ENCODE measurements around the gene PPM1E. TPM values are rescaled to one million over a fixed set of nuclear protein-coding genes. Genes with fewer than 3 reads are reported as not detected.

The PPM1E gene
- total RNA-seq, 2 experiments from 2014 or later, result 0.06 TPM

- no peak for DNase-seq
- peaks cover 5% of the 10 kb centered on the region for H3K4me1 Mint-ChIP-seq
- H3K27ac Mint-ChIP-seq, result no peak overlapping the region
- H3K4me3 Mint-ChIP-seq, result no peak overlapping the region
- no peaks in the 10 kb centered on the region for H3K36me3 Mint-ChIP-seq
- H3K9me3 Mint-ChIP-seq, result no peaks in the 10 kb centered on the region
- H3K27me3 Mint-ChIP-seq, result no peaks in the 10 kb centered on the region
Measured at GRCh38 chr17:58970609-58971450, 215.2 kb downstream of the PPM1E start.

GRCh38 chr17:58974354-58974753 is 218.7 kb downstream of the PPM1E start:
- Mint-ChIP-seq H3K36me3 (no peaks in the 10 kb centered on the region), H3K27ac (no peak overlapping the region), H3K9me3 (no peaks in the 10 kb centered on the region), H3K27me3 (no peaks in the 10 kb centered on the region), H3K4me3 (no peak overlapping the region), H3K4me1 (no peaks in the 10 kb centered on the region)
- DNase-seq, result no peak

GRCh38 chr17:58976541-58976940 is 220.9 kb downstream of the PPM1E start:
- Mint-ChIP-seq H3K36me3 (no peaks in the 10 kb centered on the region), H3K27ac (no peak overlapping the region), H3K27me3 (no peaks in the 10 kb centered on the region)

GRCh38 chr17:58980706-58981481 is 225.2 kb downstream of the PPM1E start:
- Mint-ChIP-seq H3K9me3 (no peaks in the 10 kb centered on the region), H3K27me3 (no peaks in the 10 kb centered on the region), H3K36me3 (no peaks in the 10 kb centered on the region), H3K27ac (no peak overlapping the region), H3K4me1 (peaks cover 7% of the 10 kb centered on the region), H3K4me3 (no peak overlapping the region)
- DNase-seq, result no peak

More at GRCh38 chr17:58976541-58976940, 220.9 kb downstream of the PPM1E start:
- Mint-ChIP-seq H3K4me3 (no peak overlapping the region), H3K4me1 (peaks cover 5% of the 10 kb centered on the region), H3K9me3 (no peaks in the 10 kb centered on the region)
- DNase-seq, result no peak

- no peaks in the 10 kb centered on the region for H3K27me3 Mint-ChIP-seq
Measured at GRCh38 chr17:58982626-58983025, 227.0 kb downstream of the PPM1E start.

GRCh38 chr17:58985367-58985766 is 229.7 kb downstream of the PPM1E start:
- peaks cover 7% of the 10 kb centered on the region for H3K4me1 Mint-ChIP-seq
- peaks cover 4% of the 10 kb centered on the region for H3K36me3 Mint-ChIP-seq
- DNase-seq, result no peak
- no peaks in the 10 kb centered on the region for H3K9me3 Mint-ChIP-seq
- no peak overlapping the region for H3K4me3 Mint-ChIP-seq
- H3K27ac Mint-ChIP-seq, result no peak overlapping the region
- H3K27me3 Mint-ChIP-seq, result no peaks in the 10 kb centered on the region

More at GRCh38 chr17:58982626-58983025, 227.0 kb downstream of the PPM1E start:
- DNase-seq, result no peak
- no peak overlapping the region for H3K27ac Mint-ChIP-seq
- H3K4me3 Mint-ChIP-seq, result no peak overlapping the region
- peaks cover 7% of the 10 kb centered on the region for H3K4me1 Mint-ChIP-seq
- H3K36me3 Mint-ChIP-seq, result no peaks in the 10 kb centered on the region
- no peaks in the 10 kb centered on the region for H3K9me3 Mint-ChIP-seq

GRCh38 chr17:58985971-58986370 is 230.3 kb downstream of the PPM1E start:
- no peaks in the 10 kb centered on the region for H3K9me3 Mint-ChIP-seq
- H3K36me3 Mint-ChIP-seq, result peaks cover 4% of the 10 kb centered on the region

GRCh38 chr17:58989629-58990028 is 234.0 kb downstream of the PPM1E start:
- Mint-ChIP-seq H3K27me3 (no peaks in the 10 kb centered on the region), H3K4me3 (no peak overlapping the region), H3K27ac (no peak overlapping the region), H3K9me3 (no peaks in the 10 kb centered on the region), H3K4me1 (peaks cover 8% of the 10 kb centered on the region), H3K36me3 (peaks cover 11% of the 10 kb centered on the region)
- no peak for DNase-seq

More at GRCh38 chr17:58985971-58986370, 230.3 kb downstream of the PPM1E start:
- H3K4me3 Mint-ChIP-seq, result no peak overlapping the region
- H3K27ac Mint-ChIP-seq, result no peak overlapping the region
- H3K4me1 Mint-ChIP-seq, result peaks cover 6% of the 10 kb centered on the region
- no peaks in the 10 kb centered on the region for H3K27me3 Mint-ChIP-seq
- no peak for DNase-seq

GRCh38 chr17:58991718-58992331 is 236.2 kb downstream of the PPM1E start:
- Mint-ChIP-seq H3K4me3 (no peak overlapping the region), H3K27me3 (no peaks in the 10 kb centered on the region), H3K36me3 (peaks cover 11% of the 10 kb centered on the region), H3K4me1 (peaks cover 6% of the 10 kb centered on the region), H3K9me3 (no peaks in the 10 kb centered on the region), H3K27ac (no peak overlapping the region)
- no peak for DNase-seq

- no peak for DNase-seq
- H3K36me3 Mint-ChIP-seq, result peaks cover 11% of the 10 kb centered on the region
- no peaks in the 10 kb centered on the region for H3K9me3 Mint-ChIP-seq
- H3K27ac Mint-ChIP-seq, result no peak overlapping the region
- no peak overlapping the region for H3K4me3 Mint-ChIP-seq
- H3K27me3 Mint-ChIP-seq, result no peaks in the 10 kb centered on the region
- peaks cover 6% of the 10 kb centered on the region for H3K4me1 Mint-ChIP-seq
Measured at GRCh38 chr17:58993311-58993710, 237.7 kb downstream of the PPM1E start.

GRCh38 chr17:58995247-58995940 is 239.7 kb downstream of the PPM1E start:
- H3K4me1 Mint-ChIP-seq, result peaks cover 6% of the 10 kb centered on the region
- no peaks in the 10 kb centered on the region for H3K27me3 Mint-ChIP-seq
- H3K27ac Mint-ChIP-seq, result no peak overlapping the region
- no peak overlapping the region for H3K4me3 Mint-ChIP-seq
- H3K9me3 Mint-ChIP-seq, result no peaks in the 10 kb centered on the region
- no peak for DNase-seq
- peaks cover 18% of the 10 kb centered on the region for H3K36me3 Mint-ChIP-seq

- no peak overlapping the region for H3K27ac Mint-ChIP-seq
- H3K36me3 Mint-ChIP-seq, result peaks cover 23% of the 10 kb centered on the region
- DNase-seq, result no peak
- H3K4me3 Mint-ChIP-seq, result no peak overlapping the region
- H3K9me3 Mint-ChIP-seq, result no peaks in the 10 kb centered on the region
- H3K4me1 Mint-ChIP-seq, result peaks cover 16% of the 10 kb centered on the region
- H3K27me3 Mint-ChIP-seq, result no peaks in the 10 kb centered on the region
Measured at GRCh38 chr17:58996968-58997367, 241.3 kb downstream of the PPM1E start.

GRCh38 chr17:58997756-58998553 is 242.3 kb downstream of the PPM1E start:
- H3K27me3 Mint-ChIP-seq, result no peaks in the 10 kb centered on the region
- H3K36me3 Mint-ChIP-seq, result peaks cover 19% of the 10 kb centered on the region
- no peak overlapping the region for H3K4me3 Mint-ChIP-seq
- DNase-seq, result no peak
- peak overlapping the region; percentile 7 for H3K27ac Mint-ChIP-seq
- peaks cover 21% of the 10 kb centered on the region for H3K4me1 Mint-ChIP-seq
- no peaks in the 10 kb centered on the region for H3K9me3 Mint-ChIP-seq

- peaks cover 22% of the 10 kb centered on the region for H3K4me1 Mint-ChIP-seq
- H3K36me3 Mint-ChIP-seq, result peaks cover 17% of the 10 kb centered on the region
- no peak overlapping the region for H3K27ac Mint-ChIP-seq
- no peaks in the 10 kb centered on the region for H3K27me3 Mint-ChIP-seq
- DNase-seq, result no peak
- H3K4me3 Mint-ChIP-seq, result no peak overlapping the region
- no peaks in the 10 kb centered on the region for H3K9me3 Mint-ChIP-seq
Measured at GRCh38 chr17:58998871-58999270, 243.2 kb downstream of the PPM1E start.
